Smooth muscle cell (in vitro differentiated cells): ENCODE results near the gene PFDN6. TPM values are rescaled to one million over a fixed set of nuclear protein-coding genes. Genes with fewer than 3 reads are reported as not detected.
A peak's percentile ranks its signal among the peaks of the same experiment; 100 is the strongest.

Experiments used
- DNase-seq: peaks from one replicate; lab custom pipeline; 2025; ENCODE audit not compliant: unreplicated experiment; lab: John Stamatoyannopoulos, UW
- H2AFZ ChIP-seq: fragments of 200-600 bp; sonication (generic); 2 replicates; pipeline ENCODE4 v1.6.0; 2016; ENCODE audit warnings: antibody characterized with exemption, low read depth, mild to moderate bottlenecking
- H3F3A ChIP-seq: fragments of 200-600 bp; sonication (generic); 2 replicates; pipeline ENCODE4 v1.6.0; 2017; ENCODE audit warnings: antibody characterized with exemption, low read depth
- H3K27ac ChIP-seq: fragments of 200-600 bp; sonication (generic); 2 replicates; pipeline ENCODE4 v1.5.1; 2016; ENCODE audit warnings: low read depth, mild to moderate bottlenecking
- H3K27me3 ChIP-seq: fragments of 200-600 bp; sonication (generic); 2 replicates; pipeline ENCODE4 v1.6.1; 2016; ENCODE audit warnings: low read depth, mild to moderate bottlenecking
- H3K36me3 ChIP-seq: fragments of 200-600 bp; sonication (generic); 2 replicates; pipeline ENCODE4 v1.5.1; 2016; ENCODE audit warnings: low read depth
- H3K4me1 ChIP-seq: fragments of 200-600 bp; sonication (generic); 2 replicates; pipeline ENCODE4 v1.5.1; 2016; ENCODE audit warnings: low read depth
- H3K4me2 ChIP-seq: fragments of 200-600 bp; sonication (generic); 2 replicates; pipeline ENCODE4 v1.6.0; 2016; ENCODE audit warnings: mild to moderate bottlenecking
- H3K4me3 ChIP-seq: fragments of 200-600 bp; sonication (generic); 2 replicates; pipeline ENCODE4 v1.5.1; 2016; ENCODE audit warnings: mild to moderate bottlenecking
- H3K79me2 ChIP-seq: fragments of 200-600 bp; sonication (generic); 2 replicates; pipeline ENCODE4 v1.6.0; 2016; ENCODE audit warnings: low read depth, mild to moderate bottlenecking
- H3K9ac ChIP-seq: fragments of 200-600 bp; sonication (generic); 2 replicates; pipeline ENCODE4 v1.6.0; 2016; ENCODE audit warnings: low read depth
- H3K9me3 ChIP-seq: fragments of 200-600 bp; sonication (generic); replicated peaks from 2 replicates; pipeline ENCODE4 v1.5.1; 2016; ENCODE audit warnings: low read depth
- H4K20me1 ChIP-seq: fragments of 200-600 bp; sonication (generic); 2 replicates; pipeline ENCODE4 v1.6.0; 2016; ENCODE audit warnings: low read depth
- CTCF ChIP-seq: fragments of 200-600 bp; sonication (generic); IDR thresholded peaks from 2 replicates; pipeline ENCODE4 v1.5.1; 2017; ENCODE audit warnings: borderline replicate concordance, mild to moderate bottlenecking, antibody characterized with exemption; ENCODE audit not compliant: insufficient read depth, poor library complexity, severe bottlenecking
- WGBS: methylation state at CpG from one replicate; pipeline ENCODE4 v1.1.7; 2016; ENCODE audit warnings: low lambda C conversion rate; 5-methylcytosine and 5-hydroxymethylcytosine counted together
- polyA plus RNA-seq: library from polyadenylated mRNA; unstranded; fragments of >200 nt; fragmentation: Nextera tagmentation; extraction: Ambion mirVana; gene quantifications from 2 replicates; pipeline ENCODE4 v1.2.1, GENCODE V29; 2016
- total RNA-seq: library from RNA; depleted of rRNA; stranded (reverse); fragments of >200 nt; gene quantifications from 2 replicates; pipeline ENCODE4 v1.2.3, GENCODE V29; 2014

PFDN6 gene
- total and polyA plus RNA-seq, 2 experiments from 2014 or later: 23.1 to 33.8 TPM

GRCh38 chr6:33320315-33321181 is 31.1 kb downstream of the PFDN6 start:
- H3K9ac ChIP-seq: peak overlapping the region; percentile 86
- H3K4me1 ChIP-seq: peaks cover 36% of the 10 kb centered on the region

GRCh38 chr6:33321227-33321626 is 31.8 kb downstream of the PFDN6 start:
- Histone ChIP-seq H3K36me3 (no peaks in the 10 kb centered on the region), H3K79me2 (peaks cover 26% of the 10 kb centered on the region), H3K9me3 (no peaks in the 10 kb centered on the region), H2AFZ (no peak overlapping the region), H4K20me1 (peaks cover 4% of the 10 kb centered on the region), H3K4me1 (peaks cover 36% of the 10 kb centered on the region), H3K4me2 (peak overlapping the region; percentile 96), H3K9ac (peak overlapping the region; percentile 86), H3K27me3 (no peaks in the 10 kb centered on the region), H3K27ac (peak overlapping the region; percentile 97), H3F3A (peaks cover 45% of the 10 kb centered on the region), H3K4me3 (no peak overlapping the region)
- 85% methylated on average over 9 of the region's 9 CpGs for WGBS
- DNase-seq: no peak
- TF ChIP-seq CTCF: no peak

More at GRCh38 chr6:33320315-33321181, 31.1 kb downstream of the PFDN6 start:
- Histone ChIP-seq H3K9me3 (no peaks in the 10 kb centered on the region), H3F3A (peaks cover 45% of the 10 kb centered on the region), H3K36me3 (no peaks in the 10 kb centered on the region), H4K20me1 (peaks cover 4% of the 10 kb centered on the region), H3K4me3 (no peak overlapping the region), H3K27me3 (no peaks in the 10 kb centered on the region), H3K27ac (peak overlapping the region; percentile 97), H2AFZ (no peak overlapping the region), H3K4me2 (peak overlapping the region; percentile 96), H3K79me2 (peaks cover 26% of the 10 kb centered on the region)
- WGBS: 70% methylated on average over 32 of the region's 32 CpGs
- no peak for DNase-seq
- TF ChIP-seq CTCF: no peak

GRCh38 chr6:33323623-33323948 is 34.2 kb downstream of the PFDN6 start:
- Histone ChIP-seq H3K9me3 (no peaks in the 10 kb centered on the region), H3F3A (peaks cover 36% of the 10 kb centered on the region), H2AFZ (peak overlapping the region; percentile 77), H3K4me2 (peak overlapping the region; percentile 96), H4K20me1 (no peaks in the 10 kb centered on the region), H3K9ac (no peak overlapping the region), H3K36me3 (no peaks in the 10 kb centered on the region), H3K4me3 (peak overlapping the region; percentile 70), H3K27me3 (no peaks in the 10 kb centered on the region), H3K4me1 (peaks cover 33% of the 10 kb centered on the region), H3K79me2 (peaks cover 26% of the 10 kb centered on the region), H3K27ac (peak overlapping the region; percentile 97)
- no peak for DNase-seq
- no peak for TF ChIP-seq CTCF
- 5% methylated on average over 11 of the region's 12 CpGs for WGBS
